Hypothalamus (tissue), 51 donors: Measurements from ENCODE around the gene B9D2.

Experiments used
- DNase-seq, 51 donors: peaks; one replicate each; lab custom pipeline; 2025; lab: John Stamatoyannopoulos, UW

B9D2 gene

GRCh38 chr19:41330946-41331678 lies 32.8 kb downstream of the B9D2 start:
- no peak for DNase-seq

- DNase-seq, result no peak
These were observed 33.5 kb downstream of the B9D2 start for GRCh38 chr19:41330481-41330880.

- peak in 8 of 51 donors; percentile 12 to 36 (median 22) for DNase-seq
These were observed 35.1 kb downstream of the B9D2 start for GRCh38 chr19:41328842-41329225.

- peak in 2 of 51 donors; percentile 35 to 100 for DNase-seq
These were observed 35.6 kb downstream of the B9D2 start for GRCh38 chr19:41328157-41328841.

- DNase-seq, result peak in 21 of 51 donors; percentile 7 to 100 (median 29)
These were observed 36.3 kb downstream of the B9D2 start for GRCh38 chr19:41327576-41328156.

- DNase-seq, result peak in 1 of 51 donors; percentile 22
These were observed 36.8 kb downstream of the B9D2 start for GRCh38 chr19:41327076-41327575.

GRCh38 chr19:41325947-41326706 lies 37.8 kb downstream of the B9D2 start:
- DNase-seq, result peak in 13 of 51 donors; percentile 12 to 68 (median 37)

- peak in 3 of 51 donors; percentile 17 to 36 (median 32) for DNase-seq
These were observed 38.4 kb downstream of the B9D2 start for GRCh38 chr19:41325640-41325946.

- peak in 22 of 51 donors; percentile 7 to 82 (median 28) for DNase-seq
These were observed 38.9 kb downstream of the B9D2 start for GRCh38 chr19:41324921-41325639.

- peak in 2 of 51 donors; percentile 10 to 15 for DNase-seq
These were observed 39.7 kb downstream of the B9D2 start for GRCh38 chr19:41324231-41324702.

GRCh38 chr19:41323430-41324125 lies 40.4 kb downstream of the B9D2 start:
- peak in 2 of 51 donors; percentile 11 to 18 for DNase-seq

- no peak for DNase-seq
These were observed 40.9 kb downstream of the B9D2 start for GRCh38 chr19:41323023-41323422.

GRCh38 chr19:41322451-41322850 lies 41.5 kb downstream of the B9D2 start:
- no peak for DNase-seq

GRCh38 chr19:41321600-41322270 lies 42.2 kb downstream of the B9D2 start:
- DNase-seq, result peak in 8 of 51 donors; percentile 8 to 18 (median 16)

- no peak for DNase-seq
These were observed 42.7 kb downstream of the B9D2 start for GRCh38 chr19:41321204-41321599.

GRCh38 chr19:41320568-41320967 lies 43.4 kb downstream of the B9D2 start:
- no peak for DNase-seq

- no peak for DNase-seq
These were observed 43.8 kb downstream of the B9D2 start for GRCh38 chr19:41320185-41320518.

GRCh38 chr19:41319500-41320184 lies 44.3 kb downstream of the B9D2 start:
- no peak for DNase-seq
